Tibial artery (tissue), 4 donors: ENCODE results near the gene CLCA2.

ENCODE experiments used
- DNase-seq, 2 donors: peaks; one replicate each; pipeline ENCODE4 v3.0.0-alpha.2; 2019
- H3K27ac ChIP-seq, 2 donors: fragments of 200-600 bp; sonication (generic) in 1 of 2; 1 replicate in 1 of 2; 2 replicates in 1 of 2; pipeline ENCODE4 v1.5.1; 2018 to 2019; ENCODE audit warnings: mild to moderate bottlenecking in 1 of 2
- H3K27me3 ChIP-seq, 2 donors: fragments of 200-600 bp; sonication (generic) in 1 of 2; one replicate each; pipeline versions ENCODE4 v1.5.1 to v1.6.0; 2016 to 2019
- H3K36me3 ChIP-seq, 3 donors: fragments of 200-600 bp; sonication (generic) in 2 of 3; one replicate each; pipeline ENCODE4 v1.5.1; 2016 to 2019; ENCODE audit warnings: mild to moderate bottlenecking in 2 of 3
- H3K4me1 ChIP-seq, 4 donors: fragments of 200-600 bp; sonication (generic) in 2 of 4; 1 replicate in 3 of 4; 2 replicates in 1 of 4; pipeline ENCODE4 v1.5.1; 2016 to 2019
- H3K4me3 ChIP-seq, 2 donors: fragments of 200-600 bp; sonication (generic) in 1 of 2; 1 replicate in 1 of 2; 2 replicates in 1 of 2; pipeline ENCODE4 v1.5.1; 2018 to 2019; ENCODE audit warnings: mild to moderate bottlenecking in 2 of 2
- H3K9me3 ChIP-seq, 3 donors: fragments of 200-600 bp; sonication (generic) in 1 of 3; one replicate each; pipeline ENCODE4 v1.5.1; 2016 to 2019
- CTCF ChIP-seq, 2 experiments: fragments of 200-600 bp in 1 of 2; fragments of 450-650 bp in 1 of 2; IDR thresholded peaks; one replicate each; pipeline ENCODE4 v1.5.1; 2017 to 2019; ENCODE audit warnings: antibody characterized with exemption in 2 of 2, mild to moderate bottlenecking in 1 of 2, moderate library complexity in 1 of 2
- intact Hi-C: fragments of 100-400 bp; cut with DNase I; formaldehyde crosslinking; loops from one replicate; pipeline ENCODE4 v1.15.0; 2023; ENCODE audit warnings: low total_unique reads

CLCA2 gene

GRCh38 chr1:86453664-86454063 is 29.7 kb downstream of the CLCA2 start:
- intact Hi-C loops: no loop called here
- H3K4me1 ChIP-seq: no peaks in the 10 kb centered on the region
- no peak for TF ChIP-seq CTCF (IDR thresholded peaks at IDR 0.05)
- H3K27me3 ChIP-seq: no peaks in the 10 kb centered on the region
- H3K4me3 ChIP-seq: no peak overlapping the region
- H3K36me3 ChIP-seq: no peaks in the 10 kb centered on the region
- no peaks in the 10 kb centered on the region for H3K9me3 ChIP-seq
- no peak overlapping the region for H3K27ac ChIP-seq
- DNase-seq: no peak

- Histone ChIP-seq H3K27ac (no peak overlapping the region), H3K4me3 (no peak overlapping the region), H3K36me3 (no peaks in the 10 kb centered on the region), H3K4me1 (no peaks in the 10 kb centered on the region), H3K27me3 (no peaks in the 10 kb centered on the region), H3K9me3 (no peaks in the 10 kb centered on the region)
- intact Hi-C loops: no loop called here
- DNase-seq: no peak
- no peak for TF ChIP-seq CTCF (IDR thresholded peaks at IDR 0.05)
These were observed 31.1 kb downstream of the CLCA2 start for GRCh38 chr1:86455073-86455472.

GRCh38 chr1:86460998-86461397 is 37.0 kb downstream of the CLCA2 start:
- no peak for TF ChIP-seq CTCF (IDR thresholded peaks at IDR 0.05)
- Histone ChIP-seq H3K27me3 (no peaks in the 10 kb centered on the region), H3K4me3 (no peak overlapping the region), H3K9me3 (no peaks in the 10 kb centered on the region), H3K4me1 (no peaks in the 10 kb centered on the region), H3K27ac (no peak overlapping the region), H3K36me3 (no peaks in the 10 kb centered on the region)
- intact Hi-C loops: no loop called here
- DNase-seq: no peak

GRCh38 chr1:86461482-86461881 is 37.5 kb downstream of the CLCA2 start:
- no peak for DNase-seq
- intact Hi-C loops: no loop called here
- no peak overlapping the region for H3K4me3 ChIP-seq
- H3K9me3 ChIP-seq: no peaks in the 10 kb centered on the region
- TF ChIP-seq CTCF (IDR thresholded peaks at IDR 0.05): no peak
- H3K27me3 ChIP-seq: no peaks in the 10 kb centered on the region
- H3K4me1 ChIP-seq: no peaks in the 10 kb centered on the region
- no peaks in the 10 kb centered on the region for H3K36me3 ChIP-seq
- no peak overlapping the region for H3K27ac ChIP-seq

- intact Hi-C loops: no loop called here
These were observed 40.8 kb downstream of the CLCA2 start for GRCh38 chr1:86464819-86465218.

More at GRCh38 chr1:86464819-86465218, 40.8 kb downstream of the CLCA2 start:
- H3K4me1 ChIP-seq: no peaks in the 10 kb centered on the region
- no peaks in the 10 kb centered on the region for H3K9me3 ChIP-seq
- no peaks in the 10 kb centered on the region for H3K27me3 ChIP-seq
- no peaks in the 10 kb centered on the region for H3K36me3 ChIP-seq
- no peak for TF ChIP-seq CTCF (IDR thresholded peaks at IDR 0.05)
- no peak overlapping the region for H3K27ac ChIP-seq
- DNase-seq: no peak
- no peak overlapping the region for H3K4me3 ChIP-seq
